GOT3 (cell line): ENCODE results near the gene PRDM12.

Experiments
- DNase-seq: peaks from one replicate; lab custom pipeline; 2025; ENCODE audit warnings: mixed read lengths; lab: John Stamatoyannopoulos, UW

PRDM12 gene

DNA sequence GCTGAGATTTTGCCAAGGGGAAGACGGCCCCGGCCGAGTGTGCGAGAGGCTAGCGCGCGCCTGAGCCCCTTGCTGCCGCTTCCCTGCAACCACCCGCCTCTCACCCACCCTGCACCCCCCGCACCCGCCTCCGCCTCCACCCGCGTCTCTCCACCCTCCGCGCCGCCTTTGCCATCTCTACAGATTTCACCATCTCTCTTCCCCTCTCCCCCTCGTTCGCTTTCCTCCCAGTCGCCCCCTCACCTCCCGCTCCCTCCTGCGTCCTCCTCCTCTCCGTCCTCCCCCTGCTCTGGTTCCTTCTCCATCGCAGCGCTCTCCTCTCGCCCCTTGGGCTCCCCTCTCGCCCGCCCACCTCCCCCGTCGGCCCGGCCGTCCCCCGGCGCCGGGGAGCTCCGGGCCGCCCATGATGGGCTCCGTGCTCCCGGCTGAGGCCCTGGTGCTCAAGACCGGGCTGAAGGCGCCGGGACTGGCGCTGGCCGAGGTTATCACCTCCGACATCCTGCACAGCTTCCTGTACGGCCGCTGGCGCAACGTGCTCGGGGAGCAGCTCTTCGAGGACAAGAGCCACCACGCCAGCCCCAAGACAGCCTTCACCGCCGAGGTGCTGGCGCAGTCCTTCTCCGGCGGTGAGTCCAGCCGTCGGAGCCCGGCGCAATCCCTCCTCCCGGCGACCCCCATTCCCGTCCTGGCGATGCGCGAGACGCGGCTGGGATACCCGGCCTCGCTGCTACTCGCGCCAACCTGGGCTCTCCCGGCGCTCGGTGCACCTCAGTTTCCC, at the start of gene PRDM12:
PRDM12 (plus strand) TSS at position 344 of the 778 bp plus-strand sequence; CDS start at position 404, 60 bp downstream.
- no peak for DNase-seq

GRCh38 chr9:130616451-130616850, 47.9 kb upstream of the PRDM12 start:
- DNase-seq: no peak

DNA sequence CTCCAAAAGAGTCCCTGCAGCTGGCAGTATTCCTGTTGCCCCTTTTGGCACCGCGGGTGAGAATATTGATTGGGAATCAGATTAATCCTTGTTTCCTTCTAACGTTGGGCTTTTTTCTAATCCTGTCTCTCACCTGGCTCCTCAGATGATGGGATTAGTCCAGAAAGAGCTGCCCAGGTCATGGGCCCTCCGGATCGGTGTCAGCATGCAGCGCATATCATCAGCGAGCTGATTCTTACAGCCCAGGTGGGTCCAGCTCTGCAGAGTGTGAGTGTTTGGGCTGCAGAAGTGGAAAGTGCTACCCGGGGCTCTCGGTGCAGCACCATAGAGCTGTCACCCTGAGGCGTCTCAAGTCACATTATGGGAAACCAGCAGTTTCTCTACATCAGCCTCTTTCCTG, 40.9 kb upstream of the PRDM12 start:
- DNase-seq: no peak

GRCh38 chr9:130624154-130624553, 40.2 kb upstream of the PRDM12 start:
- no peak for DNase-seq

DNA sequence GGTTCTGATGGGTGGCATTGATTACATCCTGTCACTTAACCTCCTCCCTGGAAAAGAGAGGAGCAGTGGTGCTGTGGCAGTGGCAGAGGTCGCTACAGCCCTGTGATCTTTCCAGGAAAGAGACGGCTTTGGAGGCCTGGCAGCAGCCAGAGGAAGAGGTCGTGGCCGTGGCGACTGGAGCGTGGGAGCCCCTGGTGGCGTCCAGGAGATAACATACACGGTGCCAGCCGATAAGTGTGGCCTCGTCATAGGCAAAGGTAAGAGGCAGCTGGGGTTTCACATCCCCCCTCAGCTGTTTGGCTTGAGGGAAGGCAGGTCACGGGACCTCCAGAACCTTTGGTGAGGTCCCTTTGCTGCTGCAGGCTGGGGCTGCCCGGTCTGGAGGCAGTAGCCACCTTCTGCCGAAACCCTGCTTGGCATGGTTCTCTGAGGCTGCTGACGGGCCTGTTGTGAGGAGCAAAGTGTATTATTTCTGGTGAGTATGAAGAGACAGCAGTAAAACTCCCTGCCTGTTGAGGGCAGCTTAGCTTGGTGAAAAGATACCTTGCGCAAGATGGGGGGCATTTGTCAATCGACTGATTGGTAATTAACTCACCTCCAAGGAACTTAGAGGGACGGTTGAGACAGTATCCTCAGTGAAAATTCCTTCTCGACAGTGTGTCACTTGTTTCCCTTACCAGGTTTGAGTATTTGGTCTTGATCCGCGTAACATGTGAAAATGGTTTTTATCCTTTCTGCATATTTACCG, 38.0 kb upstream of the PRDM12 start:
- no peak for DNase-seq

DNA sequence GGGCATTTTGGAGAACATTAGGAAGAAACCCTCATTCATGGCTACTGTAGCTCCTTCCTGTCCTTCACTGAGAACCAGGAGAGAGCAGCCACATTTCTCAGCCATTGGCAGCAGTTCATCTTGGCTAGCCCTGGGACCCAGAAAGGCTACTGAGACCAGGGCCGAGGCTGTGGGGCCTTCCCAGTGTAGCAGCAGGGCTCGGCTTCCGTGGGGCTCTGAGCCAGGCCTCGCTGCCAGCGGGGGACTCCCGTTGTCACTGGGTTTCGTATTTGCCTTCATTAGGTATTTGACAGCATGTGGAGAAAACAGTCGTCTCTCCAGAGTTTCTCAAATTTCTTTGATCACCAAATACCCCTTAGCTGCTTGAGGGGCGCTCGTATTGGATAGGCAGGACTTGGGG, 37.3 kb upstream of the PRDM12 start:
- no peak for DNase-seq

GRCh38 chr9:130627896-130628792, 36.2 kb upstream of the PRDM12 start:
- peak; percentile 28 for DNase-seq

DNA sequence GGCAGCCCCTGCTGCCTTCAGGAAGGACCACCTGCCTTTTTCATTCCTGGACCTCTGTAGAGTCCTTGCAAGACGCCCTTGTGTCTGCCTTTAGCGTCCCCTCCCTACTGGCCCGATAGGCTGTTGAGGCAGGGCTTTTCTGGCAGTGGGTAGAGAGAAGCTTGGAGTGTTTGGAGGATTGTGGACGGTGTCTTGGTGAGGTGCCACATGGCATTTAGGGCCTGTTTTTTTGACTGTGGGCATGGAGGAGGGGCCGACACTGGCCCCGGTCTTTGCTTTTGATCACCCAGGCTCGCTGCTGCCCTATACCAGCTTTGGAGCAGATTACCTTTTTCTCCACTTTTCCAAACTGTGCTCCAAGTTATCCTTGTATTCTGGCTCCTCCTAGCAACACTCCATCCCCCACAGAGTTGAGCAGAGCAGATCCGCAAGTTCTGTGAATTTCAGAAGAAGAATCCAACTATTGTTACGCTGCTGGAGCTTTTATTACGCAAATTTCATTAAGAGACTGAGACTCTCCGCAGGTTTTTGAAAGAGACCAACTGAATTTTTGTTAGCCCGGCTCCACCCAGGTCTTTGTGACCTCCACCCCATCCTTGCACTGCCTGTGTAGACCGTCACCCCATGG, 34.8 kb upstream of the PRDM12 start:
- no peak for DNase-seq

DNA sequence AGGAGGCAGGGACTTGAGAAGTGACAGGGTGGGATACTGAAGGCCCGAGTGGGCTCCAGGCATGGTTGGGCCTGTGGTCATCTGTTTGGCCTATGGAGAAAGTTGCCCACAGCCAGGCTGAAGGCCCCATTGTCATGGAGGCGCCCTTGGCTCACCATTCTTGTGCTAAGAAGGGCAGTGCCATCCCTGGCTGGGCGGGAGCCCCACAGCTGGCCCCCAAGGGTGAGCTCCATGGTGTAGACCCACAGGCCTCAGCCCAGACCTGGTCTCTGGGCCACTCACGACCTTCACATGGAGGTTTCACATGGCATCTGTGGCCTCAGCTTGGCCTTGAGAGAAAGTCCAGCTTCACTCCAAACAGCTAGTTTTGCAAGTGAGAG, 34.3 kb upstream of the PRDM12 start:
- DNase-seq: no peak

GRCh38 chr9:130630506-130631330, 33.7 kb upstream of the PRDM12 start:
- no peak for DNase-seq

GRCh38 chr9:130631331-130632080, 32.9 kb upstream of the PRDM12 start:
- no peak for DNase-seq

GRCh38 chr9:130632081-130632710, 32.2 kb upstream of the PRDM12 start:
- no peak for DNase-seq

DNA sequence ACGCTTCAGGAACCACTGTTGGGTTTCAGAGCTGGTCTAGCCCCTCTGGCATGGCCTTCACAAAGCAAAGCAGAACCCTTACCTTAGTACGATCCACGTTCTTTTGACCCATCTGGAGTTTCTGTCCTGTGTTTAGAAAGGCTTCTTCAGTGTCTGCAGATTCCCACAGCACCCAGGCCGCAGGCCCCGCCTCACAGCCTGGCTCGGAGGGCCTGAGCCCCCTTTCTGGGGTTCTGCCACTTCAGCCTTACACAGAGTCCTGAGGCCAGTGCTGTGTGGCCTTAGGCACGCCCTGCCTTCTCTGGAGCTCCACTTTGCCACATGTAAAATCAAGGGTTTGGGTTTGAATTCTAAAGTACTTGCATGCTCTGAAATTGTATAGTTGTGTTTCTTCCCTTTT, 31.6 kb upstream of the PRDM12 start:
- DNase-seq: no peak

- no peak for DNase-seq
These were observed 30.8 kb upstream of the PRDM12 start for GRCh38 chr9:130633336-130634190.

DNA sequence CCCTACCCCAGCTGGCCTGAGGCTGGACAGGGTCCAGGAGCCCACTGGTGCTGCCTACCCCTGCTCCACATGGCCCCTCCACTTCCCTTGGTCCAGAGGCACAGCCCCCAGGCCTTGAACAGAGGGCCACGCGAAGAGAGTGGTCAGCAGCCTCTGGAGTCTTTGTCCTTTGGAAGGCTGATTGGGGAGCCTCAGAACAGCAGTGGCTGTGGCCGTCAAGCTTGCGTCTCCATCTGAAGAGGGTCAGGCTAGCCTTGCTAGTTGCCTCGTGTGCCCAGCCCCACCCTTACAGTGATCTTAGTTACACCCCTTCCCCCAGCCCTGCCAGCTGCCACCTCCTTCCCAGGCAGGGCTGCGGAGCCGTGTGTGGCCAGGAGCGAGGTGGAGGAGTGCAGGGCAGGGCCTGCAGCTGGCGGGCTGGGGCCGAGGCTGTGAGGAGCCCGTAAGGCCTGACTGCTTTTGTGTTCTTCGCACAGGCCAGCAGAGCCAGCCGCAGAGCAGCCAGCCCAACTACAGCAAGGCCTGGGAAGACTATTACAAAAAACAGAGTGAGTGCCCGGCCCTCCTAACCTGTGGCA, 30.1 kb upstream of the PRDM12 start:
- DNase-seq: no peak

GRCh38 chr9:130634801-130635200, 29.6 kb upstream of the PRDM12 start:
- no peak for DNase-seq

GRCh38 chr9:130635306-130635705, 29.1 kb upstream of the PRDM12 start:
- no peak for DNase-seq
